ENCODE measurements around the gene PRR32. TPM values are rescaled to one million over a fixed set of nuclear protein-coding genes. Genes with fewer than 3 reads are reported as not detected.

PRR32 gene
- total and polyA plus RNA-seq, 2 of the 8 experiments (the other 6 are each of a cell fraction or from before 2014, with no cell fraction given), result not detected

DNA sequence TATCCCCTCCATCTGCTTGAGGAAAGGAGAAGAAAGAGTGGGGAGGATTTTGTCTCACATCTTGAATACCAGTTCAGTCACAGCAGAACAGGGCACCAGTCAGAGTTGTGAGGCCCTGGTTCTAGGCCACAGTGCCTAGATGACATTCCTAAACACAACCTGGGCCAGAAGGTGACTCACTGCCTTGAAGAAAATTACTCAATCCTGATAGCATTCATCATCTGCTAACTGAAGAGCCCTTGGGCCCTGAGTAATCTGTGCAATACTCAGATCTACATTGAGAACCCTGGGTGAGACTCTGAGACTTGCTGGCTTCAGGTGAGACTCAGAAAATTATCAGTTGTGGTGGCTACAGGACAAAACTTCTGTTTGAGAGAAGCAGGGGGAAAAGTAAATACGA lies 20.5 kb upstream of the PRR32 start:
- H3K79me1 ChIP-seq (ENCODE audit: low read depth, low read length), result no peaks in the 10 kb centered on the region
- no peaks in the 10 kb centered on the region for H3K4me1 ChIP-seq (replicated peaks in 1 of 4; ENCODE audit: control insufficient read depth in 3 of 4, insufficient read depth in 4 of 4, low read length in 3 of 4)
- H3K4ac ChIP-seq (replicated peaks; ENCODE audit: insufficient read length, low read depth, low read length), result no peak overlapping the region
- WGBS, 2 experiments (ENCODE audit: extremely low coverage in 1 of 2, insufficient coverage in 1 of 2, insufficient read length in 1 of 2, insufficient replicate concordance in 2 of 2, low coverage in 1 of 2, low lambda C conversion rate in 2 of 2, missing lambda C conversion rate in 1 of 2), result 89% methylated on average over 1 of the region's 1 CpG; no CpG with 5 or more reads in 1 of the 2 experiments
- FAIRE-seq (no peak), DNase-seq (ENCODE audit: low read depth in 1 of 2, low spot score in 2 of 2) (no peak)
- H2BK20ac ChIP-seq (ENCODE audit: low read length), result no peak overlapping the region
- H3K27ac ChIP-seq (ENCODE audit: low read depth, low read length), result no peak overlapping the region
- no peaks in the 10 kb centered on the region for H3K27me3 ChIP-seq (replicated peaks in 1 of 4; ENCODE audit: control insufficient read depth in 3 of 4, extremely low read depth in 1 of 4, insufficient read depth in 3 of 4, low read length in 3 of 4)
- H3K36me3 ChIP-seq (ENCODE audit: control insufficient read depth in 2 of 4, insufficient read depth in 4 of 4, low read length in 3 of 4), result no peaks in the 10 kb centered on the region
- H2BK15ac ChIP-seq (ENCODE audit: low read length), result no peak overlapping the region
- no peak overlapping the region for H3K18ac ChIP-seq (ENCODE audit: extremely low read depth, low read length)
- no peak overlapping the region for H3K4me3 ChIP-seq (ENCODE audit: extremely low read depth in 1 of 4, insufficient read depth in 2 of 4, low read depth in 3 of 4, low read length in 4 of 4)
- H2AK5ac ChIP-seq (ENCODE audit: low read depth, low read length), result no peak overlapping the region
- H2BK12ac ChIP-seq (ENCODE audit: low read depth, low read length), result no peak overlapping the region
- H3K23me2 ChIP-seq (ENCODE audit: low read depth, low read length), result no peaks in the 10 kb centered on the region
- no peak overlapping the region for H3K9ac ChIP-seq (replicated peaks in 1 of 4; ENCODE audit: extremely low read depth in 1 of 4, low read depth in 3 of 4, low read length in 3 of 4)
- H2AFZ ChIP-seq (ENCODE audit: low read length), result no peak overlapping the region
- H3K23ac ChIP-seq (ENCODE audit: insufficient read length), result no peak overlapping the region
- H4K5ac ChIP-seq (ENCODE audit: insufficient read length, low read depth, low read length), result no peak overlapping the region
- H2BK5ac ChIP-seq (ENCODE audit: low read depth, low read length), result no peak overlapping the region
- no peak overlapping the region for H2BK120ac ChIP-seq (replicated peaks; ENCODE audit: low read depth, low read length)
- no peaks in the 10 kb centered on the region for H4K20me1 ChIP-seq (replicated peaks in 1 of 2; ENCODE audit: control insufficient read depth in 1 of 2, insufficient read depth in 2 of 2, low read length in 2 of 2)
- POLR2A ChIA-PET (ENCODE audit: partially characterized antibody), result no interaction called here
- H3K4me2 ChIP-seq (ENCODE audit: insufficient read depth in 1 of 2, low read depth in 2 of 2, low read length in 2 of 2), result no peak overlapping the region
- no peak overlapping the region for H4K8ac ChIP-seq (ENCODE audit: extremely low read depth, insufficient read depth, low read length)
- H3K79me2 ChIP-seq (ENCODE audit: control insufficient read depth in 1 of 2, insufficient read depth in 2 of 2, low read length in 2 of 2), result no peaks in the 10 kb centered on the region
- CTCF ChIA-PET (ENCODE audit: partially characterized antibody), result interaction anchor here (0.6 kb wide), 1 partner anchor 239 kb away, joined by 3 read pairs; no protein-coding TSS in a partner anchor
- H4K91ac ChIP-seq (replicated peaks; ENCODE audit: insufficient read length, low read length), result no peak overlapping the region
- no peak overlapping the region for H3K56ac ChIP-seq (replicated peaks; ENCODE audit: insufficient read length, low read depth, low read length)
- H3K9me3 ChIP-seq (ENCODE audit: insufficient read depth in 2 of 2, low read depth in 1 of 2, low read length in 1 of 2), result no peaks in the 10 kb centered on the region
- H3K14ac ChIP-seq (ENCODE audit: insufficient read length), result no peak overlapping the region
- no peak for TF ChIP-seq JUN (IDR thresholded peaks at IDR 0.05; ENCODE audit: low read depth, low read length)
